T-cell (primary cell): ENCODE results near the gene PPP2R2B. TPM values are rescaled to one million over a fixed set of nuclear protein-coding genes. Genes with fewer than 3 reads are reported as not detected.

Experiments used
- ATAC-seq, 4 experiments: fragments of 200-7000 bp in 3 of 4; fragments of 150-1000 bp in 1 of 4; cut with Tn5 transposase; replicated peaks in 1 of 4; 1 replicate in 3 of 4; 2 replicates in 1 of 4; pipeline ENCODE4 v1.10.0; 2021; ENCODE audit warnings: moderate library complexity in 3 of 4, mild to moderate bottlenecking in 2 of 4, moderate number of reproducible peaks in 1 of 4
- CTCF ChIA-PET, 2 donors: fragments of 300-600 bp; sonication (Branson Sonifier 250); formaldehyde crosslinking; loops; one replicate each; lab custom pipeline; 2022; ENCODE audit warnings: antibody characterized with exemption in 2 of 2; lab: Charles Lee
- POLR2A ChIA-PET, 2 donors: fragments of 300-600 bp; sonication (Branson Sonifier 250); formaldehyde crosslinking; loops; one replicate each; lab custom pipeline; 2022; ENCODE audit warnings: antibody characterized with exemption in 2 of 2; lab: Charles Lee
- DNase-seq, 35 experiments: peaks; one replicate each; pipeline versions ENCODE4 v3.0.0 to v3.0.0-alpha.2; 2013 to 2023
- H3K27ac ChIP-seq: one replicate; pipeline ENCODE4 v1.5.1; 2013; ENCODE audit warnings: low read length
- H3K27me3 ChIP-seq, 2 experiments: replicated peaks in 1 of 2; 1 replicate in 1 of 2; 2 replicates in 1 of 2; pipeline versions ENCODE4 v1.6.1 to v1.7.0; 2013; ENCODE audit warnings: low read length in 1 of 2, mixed read lengths in 1 of 2; ENCODE audit not compliant: control insufficient read depth in 2 of 2, insufficient read depth in 2 of 2; ENCODE audit errors: extremely low read depth in 1 of 2
- H3K36me3 ChIP-seq, 2 donors: 1 replicate in 1 of 2; 2 replicates in 1 of 2; pipeline versions ENCODE4 v1.6.1 to v1.7.0; 2013; ENCODE audit warnings: low read length in 1 of 2; ENCODE audit not compliant: control insufficient read depth in 2 of 2, insufficient read depth in 1 of 2; ENCODE audit errors: extremely low read depth in 1 of 2
- H3K4me1 ChIP-seq, 2 experiments: 1 replicate in 1 of 2; 2 replicates in 1 of 2; pipeline versions ENCODE4 v1.6.1 to v1.7.0; 2013; ENCODE audit warnings: low read length in 2 of 2, mixed read lengths in 1 of 2; ENCODE audit not compliant: insufficient read depth in 2 of 2, control insufficient read depth in 1 of 2; ENCODE audit errors: extremely low read depth in 1 of 2
- H3K4me3 ChIP-seq, 2 donors: 1 replicate in 1 of 2; 2 replicates in 1 of 2; pipeline versions ENCODE4 v1.5.1 to v1.7.0; 2013; ENCODE audit warnings: mild to moderate bottlenecking in 2 of 2, low read length in 1 of 2, moderate library complexity in 1 of 2; ENCODE audit not compliant: control insufficient read depth in 1 of 2; ENCODE audit errors: extremely low read depth in 1 of 2
- H3K9me3 ChIP-seq: 2 replicates; pipeline ENCODE4 v1.7.0; 2013
- H3K27ac Mint-ChIP-seq, 2 donors: one replicate each; pipeline ENCODE4 v1.8.0; 2020 to 2021; ENCODE audit warnings: mild to moderate bottlenecking in 2 of 2, mixed read lengths in 2 of 2
- H3K27me3 Mint-ChIP-seq, 2 donors: one replicate each; pipeline ENCODE4 v1.8.0; 2021 to 2022; ENCODE audit warnings: mixed read lengths in 2 of 2
- H3K36me3 Mint-ChIP-seq: one replicate; pipeline ENCODE4 v1.8.0; 2021; ENCODE audit warnings: mixed read lengths
- H3K4me1 Mint-ChIP-seq, 3 donors: one replicate each; pipeline ENCODE4 v1.8.0; 2020 to 2022; ENCODE audit warnings: mixed read lengths in 3 of 3, mild to moderate bottlenecking in 1 of 3
- H3K4me3 Mint-ChIP-seq, 3 donors: one replicate each; pipeline ENCODE4 v1.8.0; 2020 to 2022; ENCODE audit warnings: mild to moderate bottlenecking in 3 of 3, mixed read lengths in 3 of 3, moderate library complexity in 3 of 3
- H3K9me3 Mint-ChIP-seq, 3 donors: one replicate each; pipeline ENCODE4 v1.8.0; 2020 to 2022; ENCODE audit warnings: mixed read lengths in 3 of 3
- WGBS: methylation state at CpG from one replicate; pipeline ENCODE4 v1.1.5; 2013; ENCODE audit warnings: missing lambda C conversion rate; ENCODE audit not compliant: insufficient coverage; 5-methylcytosine and 5-hydroxymethylcytosine counted together
- total RNA-seq, 35 experiments: library from RNA in 6 of 35; stranded (reverse) in 6 of 35; fragments of 120-200 nt in 1 of 35; gene quantifications; one replicate each; pipeline versions ENCODE4 v1.2.1 to v1.2.4 and lab custom pipeline; 2013 to 2026

PPP2R2B gene
- total RNA-seq, 5 donors from 2014 or later (not counting 1 experiment from before 2014, with no cell fraction given), result 1.5 to 10.6 (median 4.8) TPM

DNA sequence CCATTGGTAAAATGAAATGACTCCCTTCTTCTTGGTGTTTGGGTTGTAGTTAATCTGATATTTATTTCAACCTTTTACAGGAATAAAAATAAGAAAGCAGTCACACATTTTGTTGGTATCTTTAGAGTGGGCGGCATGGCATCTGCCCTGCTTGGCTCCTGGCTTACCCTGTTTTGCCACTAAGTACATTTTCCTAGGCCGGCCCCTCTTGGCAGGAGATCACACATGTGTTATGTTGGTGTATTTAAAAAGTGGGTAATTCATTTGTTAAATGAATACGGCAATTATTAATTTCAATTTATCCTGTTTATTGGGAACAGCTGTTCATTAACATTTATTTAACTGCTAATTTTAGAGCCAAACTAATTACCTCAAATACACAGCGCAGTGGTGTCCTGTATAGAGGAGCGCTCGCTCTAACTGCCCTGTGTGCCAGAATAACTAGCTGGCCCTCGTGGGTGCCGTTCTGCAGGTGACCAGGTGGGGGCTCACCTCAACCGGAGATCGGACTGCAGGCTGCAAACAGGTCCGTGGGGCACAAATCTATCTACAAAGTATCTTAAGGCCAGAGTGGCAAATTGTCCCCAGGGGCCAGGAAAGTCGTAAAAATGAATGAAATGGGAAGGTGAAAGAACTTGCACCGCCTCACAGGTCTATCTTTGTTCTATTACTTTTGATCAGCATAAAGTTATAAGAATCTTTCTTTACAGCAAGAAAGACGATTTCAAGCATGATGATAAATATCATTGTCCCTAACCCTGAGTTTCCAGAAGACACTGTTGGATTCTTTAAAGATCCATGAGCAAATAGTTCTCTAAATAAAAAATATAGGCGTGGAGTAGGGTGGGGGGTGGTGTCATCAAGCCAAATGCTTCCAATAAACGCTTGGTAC is 336.4 kb downstream of the PPP2R2B start:
- POLR2A ChIA-PET, result interaction anchor here in 1 of 2 donors (0.6 kb wide), 1 partner anchor 59 kb away, joined by 5 read pairs; no protein-coding TSS in a partner anchor
- H3K36me3 Mint-ChIP-seq, result no peaks in the 10 kb centered on the region
- no peak overlapping the region for H3K27ac Mint-ChIP-seq

DNA sequence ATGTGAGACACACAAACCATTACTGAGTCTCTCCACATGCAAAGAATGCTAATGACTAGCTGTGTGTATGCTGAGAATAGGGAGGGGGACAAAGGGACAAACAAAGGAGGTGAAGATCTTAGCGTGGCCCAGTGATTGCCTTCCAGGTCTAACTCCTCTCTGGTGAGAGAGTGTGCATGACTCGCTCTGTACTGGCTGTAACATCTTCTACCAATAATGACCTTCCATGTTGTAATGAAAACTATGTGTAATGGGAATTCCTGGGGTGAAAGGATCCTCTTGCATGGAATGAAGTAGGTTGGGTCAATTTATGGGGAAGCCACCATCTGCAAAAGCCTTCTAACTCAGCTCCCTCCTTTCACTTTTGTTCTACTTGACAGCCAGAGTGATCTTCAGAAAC is 338.1 kb downstream of the PPP2R2B start:
- CTCF ChIA-PET, result interaction anchor here (0.7 to 3.8 kb wide), 3 partner anchors 426 to 1858 kb away, joined by 3 to 37 read pairs (median 3); no protein-coding TSS in a partner anchor
- Histone ChIP-seq H3K27me3 (peaks cover 0 to 6% of the 10 kb centered on the region in 2 experiments), H3K4me3 (no peak overlapping the region), H3K9me3 (no peaks in the 10 kb centered on the region), H3K27ac (no peak overlapping the region), H3K4me1 (no peaks in the 10 kb centered on the region), H3K36me3 (no peaks in the 10 kb centered on the region)
- H3K27me3 Mint-ChIP-seq, result peaks cover 1 to 3% of the 10 kb centered on the region in 2 donors
- DNase-seq (no peak), ATAC-seq (no peak)
- no peaks in the 10 kb centered on the region for H3K9me3 Mint-ChIP-seq
- POLR2A ChIA-PET, result no interaction called here
- no peak overlapping the region for H3K4me3 Mint-ChIP-seq
- H3K4me1 Mint-ChIP-seq, result peaks cover 0 to 6% (median 0%) of the 10 kb centered on the region in 3 donors
- H3K27ac Mint-ChIP-seq, result no peak overlapping the region
- WGBS, result no CpG with 5 or more reads among the region's 2 CpGs
- no peaks in the 10 kb centered on the region for H3K36me3 Mint-ChIP-seq

More for the DNA sequence above, 336.4 kb downstream of the PPP2R2B start:
- Histone ChIP-seq H3K4me1 (no peaks in the 10 kb centered on the region), H3K36me3 (no peaks in the 10 kb centered on the region), H3K4me3 (no peak overlapping the region), H3K9me3 (no peaks in the 10 kb centered on the region), H3K27ac (no peak overlapping the region), H3K27me3 (peaks cover 0 to 6% of the 10 kb centered on the region in 2 experiments)
- Mint-ChIP-seq H3K9me3 (no peaks in the 10 kb centered on the region), H3K4me3 (no peak overlapping the region), H3K4me1 (peaks cover 0 to 6% (median 0%) of the 10 kb centered on the region in 3 donors), H3K27me3 (peaks cover 1 to 3% of the 10 kb centered on the region in 2 donors)
- ATAC-seq (peak; percentile 66 to 87 (median 75)), DNase-seq (peak; percentile 16 to 73 (median 58))
- 26% methylated on average over 9 of the region's 16 CpGs for WGBS
- CTCF ChIA-PET, result interaction anchor here (0.6 to 3.8 kb wide), 16 partner anchors 8 to 647 kb away, joined by 3 to 53 read pairs (median 4); no protein-coding TSS in a partner anchor

DNA sequence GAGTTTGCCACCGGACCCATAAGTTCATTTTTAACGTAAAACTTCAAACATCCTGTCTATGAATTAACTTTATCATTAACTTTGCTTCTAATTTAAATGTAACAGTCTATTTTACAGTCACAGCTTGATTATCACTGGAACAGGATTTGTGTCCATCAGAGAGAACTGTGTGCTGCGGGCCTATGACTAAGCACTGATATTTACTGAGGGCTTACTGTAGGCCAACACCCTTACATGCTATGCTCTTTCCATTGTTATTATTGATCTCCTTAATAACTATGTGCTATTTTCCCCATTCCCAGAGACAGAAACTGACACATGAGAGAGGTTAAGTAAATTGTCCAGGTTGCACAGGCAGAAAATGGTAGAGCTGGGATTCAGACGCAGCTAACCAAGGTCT is 338.6 kb downstream of the PPP2R2B start:
- Mint-ChIP-seq H3K27me3 (peaks cover 1 to 3% of the 10 kb centered on the region in 2 donors), H3K36me3 (no peaks in the 10 kb centered on the region), H3K4me3 (no peak overlapping the region), H3K9me3 (no peaks in the 10 kb centered on the region), H3K4me1 (peaks cover 0 to 6% (median 0%) of the 10 kb centered on the region in 3 donors), H3K27ac (no peak overlapping the region)
- 80% methylated on average over 1 of the region's 4 CpGs for WGBS
- no peak for ATAC-seq
- POLR2A ChIA-PET, result interaction anchor here in 1 of 2 donors (0.6 kb wide), 1 partner anchor 321 kb away, joined by 5 read pairs; no protein-coding TSS in a partner anchor
- Histone ChIP-seq H3K27me3 (peaks cover 0 to 6% of the 10 kb centered on the region in 2 experiments), H3K4me3 (no peak overlapping the region), H3K36me3 (no peaks in the 10 kb centered on the region), H3K4me1 (no peaks in the 10 kb centered on the region), H3K9me3 (no peaks in the 10 kb centered on the region), H3K27ac (no peak overlapping the region)
- CTCF ChIA-PET, result interaction anchor here (0.6 to 3.8 kb wide), 4 partner anchors 25 to 649 kb away, joined by 3 to 37 read pairs (median 4); no protein-coding TSS in a partner anchor
- DNase-seq, result no peak

DNA sequence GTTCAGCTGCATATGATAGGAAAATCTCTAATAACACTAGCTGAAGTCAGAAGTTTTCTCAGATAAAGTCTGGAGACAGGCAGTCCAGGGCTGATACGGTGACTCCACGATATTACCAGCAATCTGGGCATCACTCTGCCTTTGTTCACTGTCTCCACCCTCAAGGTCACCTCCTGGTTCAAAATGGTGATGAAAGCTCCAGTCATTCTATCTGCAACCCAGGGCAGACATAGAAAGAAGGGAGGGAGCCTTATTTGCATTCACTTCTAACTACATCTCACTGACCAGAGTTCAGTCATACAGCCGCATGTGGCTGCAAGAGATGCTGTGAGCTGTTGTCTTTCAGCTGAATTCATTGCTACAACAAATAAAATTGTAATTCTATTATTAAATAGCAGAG is 340.1 kb downstream of the PPP2R2B start:
- H3K27me3 ChIP-seq, result peaks cover 0 to 6% of the 10 kb centered on the region in 2 experiments
- no peaks in the 10 kb centered on the region for H3K36me3 ChIP-seq
- Mint-ChIP-seq H3K4me3 (no peak overlapping the region), H3K4me1 (peaks cover under 1 to 8% (median 2%) of the 10 kb centered on the region in 3 donors), H3K9me3 (no peaks in the 10 kb centered on the region), H3K27ac (no peak overlapping the region), H3K36me3 (no peaks in the 10 kb centered on the region), H3K27me3 (peaks cover 1 to 3% of the 10 kb centered on the region in 2 donors)
- ChIA-PET POLR2A (no interaction called here), CTCF (interaction anchor here (0.6 to 1.8 kb wide), 9 partner anchors 10 to 1990 kb away, joined by 3 to 13 read pairs (median 4); no protein-coding TSS in a partner anchor)
- no peak overlapping the region for H3K4me3 ChIP-seq
- no peak for ATAC-seq
- DNase-seq, result no peak
- H3K9me3 ChIP-seq, result no peaks in the 10 kb centered on the region
- H3K27ac ChIP-seq, result no peak overlapping the region
- H3K4me1 ChIP-seq, result peaks cover 0 to under 1% of the 10 kb centered on the region in 2 experiments
- WGBS, result 100% methylated on average over 2 of the region's 3 CpGs

- peaks cover 4 to 8% (median 4%) of the 10 kb centered on the region in 3 donors for H3K4me1 Mint-ChIP-seq
- CTCF ChIA-PET, result interaction anchor here (0.6 to 2.9 kb wide), 20 partner anchors 8 to 830 kb away, joined by 3 to 45 read pairs (median 6); no protein-coding TSS in a partner anchor
- Histone ChIP-seq H3K27me3 (no peaks in the 10 kb centered on the region), H3K4me3 (no peak overlapping the region), H3K4me1 (peaks cover 0 to 3% of the 10 kb centered on the region in 2 experiments), H3K9me3 (no peaks in the 10 kb centered on the region), H3K36me3 (no peaks in the 10 kb centered on the region), H3K27ac (no peak overlapping the region)
- H3K27me3 Mint-ChIP-seq, result no peaks in the 10 kb centered on the region
- ATAC-seq, result no peak
- no peak overlapping the region for H3K4me3 Mint-ChIP-seq
- H3K27ac Mint-ChIP-seq, result no peak overlapping the region
- no peak for DNase-seq
- H3K36me3 Mint-ChIP-seq, result no peaks in the 10 kb centered on the region
- no peaks in the 10 kb centered on the region for H3K9me3 Mint-ChIP-seq
- no CpG with 5 or more reads among the region's 1 CpG for WGBS
- POLR2A ChIA-PET, result no interaction called here
These were observed 344.7 kb downstream of the PPP2R2B start for GRCh38 chr5:146533882-146534281.

- Mint-ChIP-seq H3K36me3 (no peaks in the 10 kb centered on the region), H3K9me3 (no peaks in the 10 kb centered on the region), H3K4me1 (peaks cover 4 to 8% (median 4%) of the 10 kb centered on the region in 3 donors), H3K4me3 (no peak overlapping the region), H3K27ac (no peak overlapping the region), H3K27me3 (no peaks in the 10 kb centered on the region)
- ATAC-seq (peak; percentile 80 to 86 (median 86)), DNase-seq (peak; percentile 42 to 83 (median 66))
- WGBS, result 6% methylated on average over 3 of the region's 7 CpGs
- Histone ChIP-seq H3K4me1 (peaks cover 0 to 3% of the 10 kb centered on the region in 2 experiments), H3K27ac (no peak overlapping the region), H3K36me3 (no peaks in the 10 kb centered on the region), H3K4me3 (no peak overlapping the region), H3K9me3 (no peaks in the 10 kb centered on the region), H3K27me3 (no peaks in the 10 kb centered on the region)
- ChIA-PET POLR2A (no interaction called here), CTCF (interaction anchor here (0.6 to 2.9 kb wide), 21 partner anchors 9 to 830 kb away, joined by 3 to 45 read pairs (median 5); no protein-coding TSS in a partner anchor)
These were observed 345.2 kb downstream of the PPP2R2B start for GRCh38 chr5:146533260-146533857.
